Activated T-helper 2 cell treated with anti-CD3 and anti-CD28 coated beads, Interferon-gamma antibody, Interleukin-2, Interleukin-4, amounts not matched to agents 10 μg/mL and 5 μg/mL and 100 μg/mL, durations not matched to agents 14 hours and 24 hours and 36 hours (primary cell): Measurements from ENCODE around the gene FGGY. TPM values are rescaled to one million over a fixed set of nuclear protein-coding genes. Genes with fewer than 3 reads are reported as not detected.
A peak's percentile ranks its signal among the peaks of the same experiment; 100 is the strongest.

Experiments used
- DNase-seq: peaks from one replicate; pipeline ENCODE4 v3.0.0; 2021; ENCODE audit warnings: low spot score
- H3K27ac Mint-ChIP-seq: one replicate; pipeline ENCODE4 v1.8.0; 2021; ENCODE audit warnings: mixed read lengths
- H3K27me3 Mint-ChIP-seq: one replicate; pipeline ENCODE4 v1.8.0; 2021; ENCODE audit warnings: low read depth, mixed read lengths
- H3K36me3 Mint-ChIP-seq: one replicate; pipeline ENCODE4 v1.8.0; 2021; ENCODE audit warnings: low read depth, mixed read lengths
- H3K4me1 Mint-ChIP-seq: one replicate; pipeline ENCODE4 v1.8.0; 2021; ENCODE audit warnings: low read depth, mixed read lengths
- H3K4me3 Mint-ChIP-seq: one replicate; pipeline ENCODE4 v1.8.0; 2021; ENCODE audit warnings: low read depth, mild to moderate bottlenecking, moderate library complexity, mixed read lengths
- H3K9me3 Mint-ChIP-seq: one replicate; pipeline ENCODE4 v1.8.0; 2021; ENCODE audit warnings: mixed read lengths
- intact Hi-C: fragments of 100-400 bp; cut with micrococcal nuclease; formaldehyde crosslinking; loops from one replicate; pipeline ENCODE4 v1.15.1; 2023
- total RNA-seq: library from RNA; stranded (reverse); gene quantifications from 2 replicates; pipeline ENCODE4 v1.2.3, GENCODE V29; 2022

Gene FGGY
- total RNA-seq, 1 donor from 2014 or later, result 10.5 TPM

DNA sequence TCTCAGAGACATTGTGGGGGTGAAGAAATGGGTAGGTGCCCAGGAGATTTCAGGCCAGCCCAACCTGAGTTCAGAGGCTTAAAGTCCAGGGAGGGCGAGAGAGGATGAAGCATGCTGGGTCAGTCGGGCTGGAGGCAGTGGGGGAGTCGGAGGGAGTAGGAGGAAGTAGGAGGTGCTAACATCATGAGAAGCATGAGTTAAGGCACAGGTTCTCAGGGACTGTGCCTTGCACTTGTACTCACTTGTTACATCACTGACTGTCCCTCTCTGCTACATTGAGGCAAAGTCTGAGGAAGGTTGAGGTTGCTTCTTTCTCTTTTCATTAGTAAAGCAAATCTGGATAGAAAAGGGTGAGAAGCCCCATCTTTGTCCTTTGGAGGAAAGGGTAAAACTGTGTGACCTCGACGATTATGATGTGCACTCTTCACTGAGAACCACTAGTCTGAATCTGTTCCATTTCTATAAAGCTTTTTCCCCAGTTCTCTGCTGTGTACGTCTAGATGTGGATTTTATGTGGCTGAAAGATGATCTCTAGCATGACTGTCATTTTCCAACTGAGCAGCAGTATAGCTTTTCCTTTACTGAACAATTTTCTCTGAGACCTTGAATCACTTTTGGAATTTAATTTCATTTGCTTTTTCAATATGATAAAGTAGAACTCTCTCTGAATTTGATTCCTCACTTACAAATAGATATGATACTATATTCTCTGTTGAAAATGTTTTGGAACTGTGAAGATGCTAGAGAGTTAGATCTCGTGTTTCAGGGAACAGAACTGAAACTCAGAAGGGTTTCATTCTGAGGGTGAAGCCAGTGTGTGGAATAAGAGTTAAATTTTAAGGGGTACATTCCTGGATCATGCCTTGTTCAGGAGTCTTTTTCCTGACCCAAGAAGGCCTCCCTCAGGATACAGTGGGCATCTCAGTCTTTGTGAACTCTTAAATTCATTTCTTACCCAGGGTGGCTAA is 94.6 kb downstream of the FGGY start:
- peaks cover 45% of the 10 kb centered on the region for H3K4me1 Mint-ChIP-seq
- H3K36me3 Mint-ChIP-seq, result peaks cover 5% of the 10 kb centered on the region
- H3K9me3 Mint-ChIP-seq, result peaks cover 11% of the 10 kb centered on the region
- intact Hi-C loops, result loop anchor here (5.0 to 10.0 kb wide), 2 partner anchors 83 to 239 kb away; no protein-coding TSS in a partner anchor
- H3K4me3 Mint-ChIP-seq, result no peak overlapping the region
- DNase-seq, result no peak
- H3K27ac Mint-ChIP-seq, result peak overlapping the region; percentile 45
- no peaks in the 10 kb centered on the region for H3K27me3 Mint-ChIP-seq

DNA sequence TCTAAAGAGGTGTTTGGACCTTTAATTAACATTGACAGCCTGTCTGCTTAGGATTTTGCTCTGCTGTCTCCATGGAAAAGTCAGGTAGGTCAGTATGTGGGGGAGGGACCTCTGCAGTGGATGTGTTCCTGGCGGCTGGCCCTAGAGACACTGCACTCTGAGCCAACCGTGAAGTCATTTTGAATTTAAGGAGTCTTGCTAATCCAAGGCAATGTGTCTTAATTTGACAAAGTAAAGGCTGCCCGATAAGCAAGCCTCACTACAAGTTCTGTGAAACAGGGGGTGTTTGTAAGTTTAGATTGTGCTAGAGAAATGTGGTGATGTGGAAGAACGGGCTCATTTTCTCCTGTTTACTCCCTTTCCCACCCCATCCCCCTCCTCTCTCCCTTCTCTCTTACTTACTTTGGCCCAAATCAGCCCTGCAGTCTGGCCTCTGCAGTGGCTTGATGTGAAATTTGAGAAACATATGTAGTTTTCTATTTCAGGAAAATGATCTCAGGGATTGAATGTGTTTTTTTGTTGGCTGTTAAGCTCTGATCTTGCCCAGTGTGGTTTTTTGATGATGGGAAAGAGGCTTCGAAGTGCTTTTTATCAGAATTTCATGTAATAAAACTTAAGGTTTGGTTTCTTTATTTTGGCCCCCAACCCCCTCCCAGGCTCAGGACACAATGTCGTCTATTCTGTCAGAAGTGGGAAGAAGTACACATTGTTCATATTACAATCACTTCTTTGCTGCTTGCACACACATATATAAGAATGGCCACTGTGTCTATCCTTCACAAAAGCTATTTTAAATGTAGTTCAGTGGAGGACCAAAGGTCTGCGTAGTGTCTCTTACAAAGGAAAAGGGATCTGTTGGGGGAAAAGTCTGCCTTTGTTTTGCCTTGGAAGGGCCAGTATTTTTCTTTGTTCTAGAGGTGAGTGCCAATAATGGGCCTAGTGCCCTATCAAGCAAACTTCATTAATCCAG is 96.6 kb downstream of the FGGY start:
- peaks cover 55% of the 10 kb centered on the region for H3K4me1 Mint-ChIP-seq
- no peak overlapping the region for H3K4me3 Mint-ChIP-seq
- H3K27me3 Mint-ChIP-seq, result no peaks in the 10 kb centered on the region
- no peak for DNase-seq
- peak overlapping the region; percentile 52 for H3K27ac Mint-ChIP-seq
- peaks cover 5% of the 10 kb centered on the region for H3K36me3 Mint-ChIP-seq
- peaks cover 11% of the 10 kb centered on the region for H3K9me3 Mint-ChIP-seq
- intact Hi-C loops, result loop anchor here (5.0 to 10.0 kb wide), 2 partner anchors 81 to 241 kb away; no protein-coding TSS in a partner anchor

DNA sequence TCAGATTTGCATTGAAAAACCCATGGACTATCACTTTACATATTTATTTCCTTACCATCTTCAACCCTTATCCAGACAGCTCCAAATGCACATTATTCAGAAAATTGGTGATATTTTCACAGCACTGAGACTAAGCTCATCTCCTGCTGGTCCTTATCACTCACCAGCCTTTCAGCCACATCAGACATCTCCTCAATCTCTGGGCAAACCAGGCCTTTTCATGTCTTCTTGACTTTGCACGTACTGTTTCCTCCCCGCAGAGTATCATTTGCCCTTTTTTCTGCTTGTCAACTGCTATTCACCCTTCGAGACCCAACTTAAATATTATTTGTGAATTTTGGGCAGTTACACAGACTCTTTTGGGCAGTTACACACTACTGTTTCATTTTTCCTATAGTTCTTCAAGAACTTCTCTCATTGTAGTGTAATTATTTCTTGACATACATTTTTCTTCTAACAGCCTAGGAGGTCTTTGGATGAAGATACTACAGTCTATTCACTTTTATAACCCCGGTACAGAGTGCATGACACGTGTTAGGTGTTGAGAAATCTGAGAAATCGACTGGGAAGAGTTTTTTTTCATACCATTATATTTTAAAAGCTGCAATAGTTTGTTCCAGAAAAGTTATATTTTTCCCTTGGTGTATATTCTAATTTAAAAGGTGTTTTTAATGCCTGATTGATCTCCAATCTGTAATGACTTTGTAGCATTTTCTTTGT is 98.0 kb downstream of the FGGY start:
- intact Hi-C loops, result loop anchor here (5.0 to 10.0 kb wide), 2 partner anchors 80 to 243 kb away; no protein-coding TSS in a partner anchor
- H3K9me3 Mint-ChIP-seq, result peaks cover 5% of the 10 kb centered on the region
- H3K27ac Mint-ChIP-seq, result peak overlapping the region; percentile 17
- H3K36me3 Mint-ChIP-seq, result peaks cover 5% of the 10 kb centered on the region
- no peaks in the 10 kb centered on the region for H3K27me3 Mint-ChIP-seq
- H3K4me3 Mint-ChIP-seq, result no peak overlapping the region
- DNase-seq, result no peak
- peaks cover 50% of the 10 kb centered on the region for H3K4me1 Mint-ChIP-seq

DNA sequence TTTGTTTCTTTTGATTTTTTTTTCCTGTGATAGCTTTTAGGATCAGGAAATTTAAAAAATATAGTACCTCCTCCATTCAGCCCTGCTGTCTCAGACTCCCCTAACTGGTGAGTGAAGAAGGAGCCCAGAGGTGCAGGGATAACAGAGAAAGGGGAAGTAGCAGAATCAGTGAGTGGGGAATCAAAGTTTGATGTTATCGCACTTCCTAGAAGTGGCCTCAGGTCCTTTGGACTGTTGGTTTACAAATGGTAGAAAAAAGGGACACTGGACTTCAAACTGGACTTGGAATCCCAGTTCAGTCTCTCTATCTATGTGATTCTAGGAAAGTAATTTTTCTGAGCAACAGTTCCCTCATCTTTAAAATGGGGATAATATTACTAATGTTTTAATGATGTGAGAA is 99.5 kb downstream of the FGGY start:
- Mint-ChIP-seq H3K27ac (no peak overlapping the region), H3K36me3 (no peaks in the 10 kb centered on the region), H3K4me3 (no peak overlapping the region), H3K9me3 (no peaks in the 10 kb centered on the region), H3K27me3 (no peaks in the 10 kb centered on the region), H3K4me1 (peaks cover 40% of the 10 kb centered on the region)
- no peak for DNase-seq
- intact Hi-C loops, result loop anchor here (10.0 kb wide), 1 partner anchor 78 kb away; no protein-coding TSS in a partner anchor

DNA sequence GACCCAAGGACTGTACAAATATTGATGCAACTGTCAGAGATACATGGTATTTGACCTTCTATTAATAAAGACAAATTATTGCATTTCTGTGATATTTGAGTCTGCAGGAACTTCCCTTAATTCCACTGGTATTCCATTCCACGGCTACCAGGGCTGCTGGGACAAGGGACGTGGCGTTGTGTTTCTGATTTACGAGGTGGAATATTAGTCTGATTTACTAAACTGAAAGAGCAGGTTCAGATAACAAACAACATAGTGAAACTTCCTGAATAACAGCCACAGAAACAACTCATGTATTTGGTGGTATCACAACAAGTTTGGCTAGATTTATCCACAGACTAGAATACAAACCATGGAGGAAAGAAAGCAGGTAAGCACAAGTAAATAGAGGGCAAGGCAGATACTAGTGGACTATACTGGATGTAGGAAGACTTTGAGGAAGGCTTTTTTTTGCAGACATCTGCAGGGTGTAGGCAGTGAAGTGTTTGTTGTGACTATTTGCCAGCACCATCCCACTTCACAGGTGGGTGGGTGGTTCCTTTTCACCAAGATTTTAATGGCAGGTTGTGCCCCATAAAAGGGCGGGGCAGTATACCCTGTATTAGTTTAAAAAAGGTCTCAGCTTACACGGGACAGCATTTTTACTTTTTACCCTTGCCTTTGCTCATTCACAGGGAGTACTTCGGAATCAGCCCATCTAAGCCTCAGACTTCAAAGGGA is 100.4 kb downstream of the FGGY start:
- H3K27ac Mint-ChIP-seq, result no peak overlapping the region
- H3K36me3 Mint-ChIP-seq, result no peaks in the 10 kb centered on the region
- H3K4me3 Mint-ChIP-seq, result no peak overlapping the region
- H3K4me1 Mint-ChIP-seq, result peaks cover 32% of the 10 kb centered on the region
- intact Hi-C loops, result loop anchor here (10.0 kb wide), 1 partner anchor 78 kb away; no protein-coding TSS in a partner anchor
- H3K9me3 Mint-ChIP-seq, result no peaks in the 10 kb centered on the region
- H3K27me3 Mint-ChIP-seq, result no peaks in the 10 kb centered on the region
- no peak for DNase-seq

DNA sequence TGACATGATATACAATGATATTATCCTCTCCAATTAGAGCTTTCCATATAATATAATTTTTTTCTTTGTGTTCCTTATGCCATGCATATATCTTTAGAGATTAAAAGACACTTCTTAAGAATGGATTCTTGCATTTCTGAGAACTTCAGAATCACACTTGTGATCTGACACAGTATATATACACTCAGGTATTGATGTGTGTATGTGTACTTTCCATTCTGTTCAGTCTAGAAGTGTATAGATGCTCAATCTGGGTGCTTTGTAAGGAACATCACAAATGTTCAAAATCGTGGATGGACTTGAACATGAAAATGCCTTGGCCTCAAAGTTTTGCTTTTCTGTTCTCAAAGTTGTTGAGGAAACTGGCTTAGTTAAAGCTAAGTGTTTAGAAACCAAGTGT is 102.7 kb downstream of the FGGY start:
- H3K27ac Mint-ChIP-seq, result peak overlapping the region; percentile 47
- no peaks in the 10 kb centered on the region for H3K27me3 Mint-ChIP-seq
- no peak overlapping the region for H3K4me3 Mint-ChIP-seq
- H3K9me3 Mint-ChIP-seq, result no peaks in the 10 kb centered on the region
- no peaks in the 10 kb centered on the region for H3K36me3 Mint-ChIP-seq
- DNase-seq, result no peak
- intact Hi-C loops, result loop anchor here (10.0 kb wide), 1 partner anchor 75 kb away; no protein-coding TSS in a partner anchor
- peaks cover 23% of the 10 kb centered on the region for H3K4me1 Mint-ChIP-seq

DNA sequence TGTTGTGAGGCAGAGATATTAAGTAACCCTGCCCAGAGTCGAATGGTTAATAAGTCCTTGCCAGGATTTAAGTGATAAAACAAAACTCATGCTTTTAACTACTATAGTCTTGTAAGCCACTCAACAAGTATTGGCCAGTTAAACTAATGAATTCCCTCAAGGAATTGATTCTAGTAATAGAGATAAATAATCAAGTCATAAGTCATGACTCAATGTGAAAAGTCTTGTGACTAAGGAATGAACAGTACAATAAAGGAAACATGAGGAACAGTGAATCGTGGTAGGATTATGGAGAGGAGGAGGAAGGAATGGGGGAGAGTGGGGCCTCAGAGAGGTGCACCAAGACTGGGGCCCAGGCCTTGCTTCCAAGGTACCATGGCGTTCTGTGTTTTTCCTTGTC is 104.7 kb downstream of the FGGY start:
- no peak overlapping the region for H3K27ac Mint-ChIP-seq
- peaks cover 12% of the 10 kb centered on the region for H3K4me1 Mint-ChIP-seq
- H3K27me3 Mint-ChIP-seq, result no peaks in the 10 kb centered on the region
- intact Hi-C loops, result no loop called here
- no peaks in the 10 kb centered on the region for H3K36me3 Mint-ChIP-seq
- no peaks in the 10 kb centered on the region for H3K9me3 Mint-ChIP-seq
- H3K4me3 Mint-ChIP-seq, result no peak overlapping the region
- DNase-seq, result no peak

DNA sequence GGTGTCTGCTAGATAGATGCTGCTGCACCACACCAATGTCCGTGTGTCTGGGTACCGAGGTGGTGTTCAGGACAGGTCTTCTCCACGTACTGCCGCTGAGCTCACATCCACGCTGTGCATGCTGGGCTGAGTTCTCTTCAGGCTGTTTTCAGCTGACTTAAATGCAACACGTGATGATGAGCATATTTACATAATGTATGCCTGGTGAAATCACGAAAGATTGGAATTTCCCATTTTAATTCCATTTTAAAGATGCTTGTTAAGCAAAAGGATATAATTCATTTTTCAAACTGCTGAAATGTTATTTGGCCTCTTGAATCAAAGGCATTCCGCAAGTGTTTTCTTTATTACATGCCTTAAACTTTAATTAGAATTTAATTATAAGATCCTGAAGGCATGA is 107.9 kb downstream of the FGGY start:
- no peak for DNase-seq
- Mint-ChIP-seq H3K27ac (no peak overlapping the region), H3K4me1 (peaks cover 7% of the 10 kb centered on the region), H3K36me3 (no peaks in the 10 kb centered on the region), H3K4me3 (no peak overlapping the region), H3K27me3 (no peaks in the 10 kb centered on the region), H3K9me3 (no peaks in the 10 kb centered on the region)
- intact Hi-C loops, result no loop called here

DNA sequence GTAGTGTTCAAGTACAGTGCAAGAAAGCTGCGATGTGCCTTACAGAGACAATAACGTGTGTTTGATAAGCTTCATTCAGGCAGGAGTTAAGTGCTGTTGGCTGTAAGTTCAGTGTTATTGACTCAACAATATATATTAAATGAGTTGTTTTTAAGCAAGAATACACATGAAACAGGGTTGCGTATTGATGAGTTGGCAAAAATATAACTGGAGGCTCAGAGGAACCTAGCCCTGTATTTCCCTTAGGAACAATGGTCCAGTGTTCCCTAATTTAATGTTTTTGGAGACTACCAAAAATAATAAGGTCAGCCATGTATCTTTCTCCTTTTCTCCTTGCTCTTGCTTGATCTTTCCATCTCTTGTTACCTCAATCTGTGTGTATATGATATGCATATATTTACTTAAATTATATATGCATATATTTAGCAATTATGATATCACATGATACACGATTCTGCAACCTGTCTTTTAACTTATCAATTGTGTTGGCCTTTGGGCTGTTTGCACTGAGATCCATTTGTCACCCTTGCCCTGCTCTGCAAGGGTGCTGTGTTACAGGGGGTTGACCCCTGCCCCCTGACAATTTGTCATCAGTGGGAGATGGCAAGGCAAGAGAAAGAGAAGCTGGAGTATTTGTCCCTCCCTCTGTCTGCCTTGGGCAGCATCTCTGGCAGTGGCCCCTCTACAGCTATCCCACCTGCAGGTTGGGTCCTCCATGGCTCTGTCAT is 109.7 kb downstream of the FGGY start:
- H3K27ac Mint-ChIP-seq, result no peak overlapping the region
- no peaks in the 10 kb centered on the region for H3K36me3 Mint-ChIP-seq
- H3K27me3 Mint-ChIP-seq, result no peaks in the 10 kb centered on the region
- no peaks in the 10 kb centered on the region for H3K9me3 Mint-ChIP-seq
- intact Hi-C loops, result no loop called here
- no peak for DNase-seq
- H3K4me3 Mint-ChIP-seq, result no peak overlapping the region
- peaks cover 6% of the 10 kb centered on the region for H3K4me1 Mint-ChIP-seq

DNA sequence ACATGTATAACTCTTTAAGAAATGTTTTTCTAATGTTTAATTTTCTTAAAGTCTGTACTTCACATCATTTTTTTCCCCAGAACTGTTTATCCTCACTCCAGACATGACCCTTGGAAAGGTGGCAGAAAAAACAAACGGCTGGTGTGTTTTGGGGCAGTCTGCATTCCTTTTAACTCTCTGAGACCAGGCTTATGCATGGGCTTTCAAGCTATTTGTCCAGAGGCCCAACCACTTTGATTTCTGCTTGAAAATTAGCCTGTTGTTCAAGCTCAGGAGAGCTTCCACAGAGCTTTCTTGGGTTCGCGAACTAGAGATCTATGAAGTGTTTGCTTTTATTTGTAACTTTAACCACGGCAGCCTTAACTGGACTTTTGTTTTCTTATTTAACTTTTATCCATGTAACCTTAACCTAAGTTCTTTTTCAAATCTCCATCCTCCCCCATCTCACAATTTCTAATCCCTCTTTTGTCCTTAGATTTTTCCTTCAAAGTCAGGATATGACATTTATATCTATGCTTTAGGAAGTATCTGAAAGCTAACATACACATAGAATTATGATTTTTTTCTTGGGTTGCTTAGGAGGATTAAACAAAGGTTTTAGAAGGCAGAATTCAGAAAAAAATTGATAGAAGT is 111.8 kb downstream of the FGGY start:
- Mint-ChIP-seq H3K4me3 (no peak overlapping the region), H3K27ac (no peak overlapping the region), H3K9me3 (no peaks in the 10 kb centered on the region), H3K4me1 (peaks cover 6% of the 10 kb centered on the region), H3K27me3 (no peaks in the 10 kb centered on the region), H3K36me3 (no peaks in the 10 kb centered on the region)
- intact Hi-C loops, result no loop called here
- no peak for DNase-seq

DNA sequence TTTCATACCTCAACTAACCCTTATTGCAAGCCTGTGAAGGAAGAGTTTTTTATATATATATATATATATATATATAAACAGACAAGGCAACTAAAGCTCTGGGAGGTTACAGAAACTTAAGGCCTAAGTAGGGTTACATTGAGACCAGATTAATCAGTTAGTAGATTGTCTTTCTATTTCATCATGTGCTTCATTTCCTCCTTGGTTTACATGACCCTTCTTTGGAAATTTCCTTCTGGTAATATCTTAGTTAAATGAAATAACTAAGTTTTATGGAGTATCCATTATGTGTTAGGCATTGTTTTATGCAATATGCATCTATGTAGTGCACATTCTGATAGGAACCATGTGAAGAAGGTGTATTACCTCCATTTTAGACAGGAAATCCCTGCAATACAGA is 112.7 kb downstream of the FGGY start:
- no peaks in the 10 kb centered on the region for H3K9me3 Mint-ChIP-seq
- intact Hi-C loops, result no loop called here
- H3K27ac Mint-ChIP-seq, result no peak overlapping the region
- H3K27me3 Mint-ChIP-seq, result no peaks in the 10 kb centered on the region
- H3K36me3 Mint-ChIP-seq, result no peaks in the 10 kb centered on the region
- H3K4me3 Mint-ChIP-seq, result no peak overlapping the region
- H3K4me1 Mint-ChIP-seq, result peaks cover 6% of the 10 kb centered on the region
- DNase-seq, result no peak
